Skeletal muscle tissue (tissue), 4 donors: Measurements from ENCODE around the gene ANLN. TPM values are rescaled to one million over a fixed set of nuclear protein-coding genes. Genes with fewer than 3 reads are reported as not detected.

Experiments used
- H3K27ac ChIP-seq: one replicate; pipeline ENCODE4 v1.7.0; 2013; ENCODE audit warnings: mild to moderate bottlenecking, low read depth, low read length, inconsistent platforms
- H3K27me3 ChIP-seq, 3 donors: one replicate each; pipeline ENCODE4 v1.7.0; 2013; ENCODE audit warnings: low read length in 3 of 3; ENCODE audit not compliant: control insufficient read depth in 3 of 3, insufficient read depth in 3 of 3
- H3K36me3 ChIP-seq, 3 donors: one replicate each; pipeline ENCODE4 v1.7.0; 2013; ENCODE audit warnings: low read length in 3 of 3; ENCODE audit not compliant: control insufficient read depth in 3 of 3, insufficient read depth in 3 of 3
- H3K4me1 ChIP-seq, 3 donors: one replicate each; pipeline ENCODE4 v1.7.0; 2013; ENCODE audit warnings: low read length in 3 of 3, mild to moderate bottlenecking in 3 of 3; ENCODE audit not compliant: control insufficient read depth in 3 of 3, insufficient read depth in 3 of 3
- H3K4me3 ChIP-seq, 3 donors: one replicate each; pipeline ENCODE4 v1.7.0; 2013; ENCODE audit warnings: low read length in 3 of 3
- H3K9ac ChIP-seq, 3 donors: one replicate each; pipeline ENCODE4 v1.7.0; 2013; ENCODE audit warnings: low read length in 3 of 3, mild to moderate bottlenecking in 3 of 3, moderate library complexity in 2 of 3, low read depth in 1 of 3
- H3K9me3 ChIP-seq, 3 donors: one replicate each; pipeline ENCODE4 v1.7.0; 2013; ENCODE audit warnings: low read length in 3 of 3; ENCODE audit not compliant: control insufficient read depth in 3 of 3
- total RNA-seq: library from RNA; depleted of rRNA; stranded (reverse); fragments of >200 nt; gene quantifications from one replicate; pipeline ENCODE4 v1.2.3, GENCODE V29; 2014
- donor health status: Osteomylitis.

The ANLN gene
- total RNA-seq, 1 donor from 2014 or later = 9.9 TPM

GRCh38 chr7:36360244-36360643 is 29.4 kb upstream of the ANLN start:
- Histone ChIP-seq H3K4me1 (no peaks in the 10 kb centered on the region), H3K27me3 (no peaks in the 10 kb centered on the region), H3K9me3 (no peaks in the 10 kb centered on the region), H3K9ac (no peak overlapping the region), H3K27ac (no peak overlapping the region), H3K36me3 (no peaks in the 10 kb centered on the region), H3K4me3 (no peak overlapping the region)

- no peaks in the 10 kb centered on the region for H3K4me1 ChIP-seq
- no peak overlapping the region for H3K4me3 ChIP-seq
- no peaks in the 10 kb centered on the region for H3K27me3 ChIP-seq
- no peak overlapping the region for H3K27ac ChIP-seq
- H3K9me3 ChIP-seq = no peaks in the 10 kb centered on the region
- no peaks in the 10 kb centered on the region for H3K36me3 ChIP-seq
- H3K9ac ChIP-seq = no peak overlapping the region
Observed at GRCh38 chr7:36361227-36361626, 28.4 kb upstream of the ANLN start.

- Histone ChIP-seq H3K27ac (no peak overlapping the region), H3K36me3 (no peaks in the 10 kb centered on the region), H3K4me3 (no peak overlapping the region), H3K27me3 (no peaks in the 10 kb centered on the region), H3K9me3 (no peaks in the 10 kb centered on the region), H3K4me1 (peaks cover 3 to 5% (median 4%) of the 10 kb centered on the region in 3 donors), H3K9ac (no peak overlapping the region)
Observed at GRCh38 chr7:36363515-36363914, 26.1 kb upstream of the ANLN start.

GRCh38 chr7:36366005-36366717 is 23.5 kb upstream of the ANLN start:
- H3K4me3 ChIP-seq = peak overlapping the region; percentile 71 to 87 (median 77)
- H3K27ac ChIP-seq = no peak overlapping the region
- H3K9ac ChIP-seq = peak overlapping the region; percentile 61 to 69 (median 64)
- H3K9me3 ChIP-seq = no peaks in the 10 kb centered on the region
- H3K27me3 ChIP-seq = no peaks in the 10 kb centered on the region
- peaks cover 3 to 5% (median 4%) of the 10 kb centered on the region in 3 donors for H3K4me1 ChIP-seq
- no peaks in the 10 kb centered on the region for H3K36me3 ChIP-seq

- H3K27me3 ChIP-seq = no peaks in the 10 kb centered on the region
- H3K4me1 ChIP-seq = peaks cover 3 to 5% (median 4%) of the 10 kb centered on the region in 3 donors
- H3K9me3 ChIP-seq = no peaks in the 10 kb centered on the region
- H3K4me3 ChIP-seq = peak overlapping the region; percentile 77 to 88 (median 87)
- H3K9ac ChIP-seq = peak overlapping the region; percentile 61 to 81 (median 64)
- no peaks in the 10 kb centered on the region for H3K36me3 ChIP-seq
- no peak overlapping the region for H3K27ac ChIP-seq
Observed at GRCh38 chr7:36366718-36367560, 22.7 kb upstream of the ANLN start.

GRCh38 chr7:36367561-36368077 is 22.0 kb upstream of the ANLN start:
- Histone ChIP-seq H3K27ac (no peak overlapping the region), H3K27me3 (no peaks in the 10 kb centered on the region), H3K4me1 (peaks cover 3 to 5% (median 4%) of the 10 kb centered on the region in 3 donors), H3K9ac (peak overlapping the region; percentile 61 to 67 (median 64)), H3K9me3 (no peaks in the 10 kb centered on the region), H3K36me3 (no peaks in the 10 kb centered on the region), H3K4me3 (peak overlapping the region; percentile 77 to 88 (median 87))

GRCh38 chr7:36368496-36368895 is 21.2 kb upstream of the ANLN start:
- Histone ChIP-seq H3K36me3 (no peaks in the 10 kb centered on the region), H3K9ac (no peak overlapping the region), H3K4me3 (no peak overlapping the region), H3K4me1 (peaks cover 3 to 5% (median 4%) of the 10 kb centered on the region in 3 donors), H3K27ac (no peak overlapping the region), H3K27me3 (no peaks in the 10 kb centered on the region), H3K9me3 (no peaks in the 10 kb centered on the region)

- peaks cover 3 to 5% (median 4%) of the 10 kb centered on the region in 3 donors for H3K4me1 ChIP-seq
- H3K36me3 ChIP-seq = no peaks in the 10 kb centered on the region
- H3K9me3 ChIP-seq = no peaks in the 10 kb centered on the region
- no peaks in the 10 kb centered on the region for H3K27me3 ChIP-seq
- no peak overlapping the region for H3K9ac ChIP-seq
- H3K4me3 ChIP-seq = no peak overlapping the region
- no peak overlapping the region for H3K27ac ChIP-seq
Observed at GRCh38 chr7:36369171-36369570, 20.5 kb upstream of the ANLN start.

GRCh38 chr7:36370046-36370445 is 19.6 kb upstream of the ANLN start:
- Histone ChIP-seq H3K9me3 (no peaks in the 10 kb centered on the region), H3K27me3 (no peaks in the 10 kb centered on the region), H3K36me3 (no peaks in the 10 kb centered on the region), H3K4me1 (peaks cover 3 to 5% (median 4%) of the 10 kb centered on the region in 3 donors), H3K9ac (no peak overlapping the region), H3K27ac (no peak overlapping the region), H3K4me3 (no peak overlapping the region)

- Histone ChIP-seq H3K4me3 (no peak overlapping the region), H3K36me3 (no peaks in the 10 kb centered on the region), H3K27ac (no peak overlapping the region)
Observed at GRCh38 chr7:36372156-36372555, 17.5 kb upstream of the ANLN start.

More at GRCh38 chr7:36372156-36372555, 17.5 kb upstream of the ANLN start:
- H3K9me3 ChIP-seq = no peaks in the 10 kb centered on the region
- peaks cover 3 to 5% (median 4%) of the 10 kb centered on the region in 3 donors for H3K4me1 ChIP-seq
- H3K27me3 ChIP-seq = no peaks in the 10 kb centered on the region
- H3K9ac ChIP-seq = no peak overlapping the region
